H4 (cell line): Measurements from ENCODE around the gene SNAP47. TPM values are rescaled to one million over a fixed set of nuclear protein-coding genes. Genes with fewer than 3 reads are reported as not detected.

Experiments used
- DNase-seq: peaks from one replicate; pipeline ENCODE4 v3.0.0-alpha.2; 2015; ENCODE audit warnings: low spot score
- total RNA-seq: library from RNA; depleted of rRNA; stranded (reverse); fragments of >200 nt; shearing (Covaris generic); gene quantifications from 2 replicates; pipeline ENCODE4 v1.2.3, GENCODE V29; 2014

SNAP47 gene
- total RNA-seq, 1 experiment from 2014 or later = 61.6 TPM

GRCh38 chr1:227748496-227749182, 13.4 kb downstream of the SNAP47 start:
- DNase-seq = no peak

DNA sequence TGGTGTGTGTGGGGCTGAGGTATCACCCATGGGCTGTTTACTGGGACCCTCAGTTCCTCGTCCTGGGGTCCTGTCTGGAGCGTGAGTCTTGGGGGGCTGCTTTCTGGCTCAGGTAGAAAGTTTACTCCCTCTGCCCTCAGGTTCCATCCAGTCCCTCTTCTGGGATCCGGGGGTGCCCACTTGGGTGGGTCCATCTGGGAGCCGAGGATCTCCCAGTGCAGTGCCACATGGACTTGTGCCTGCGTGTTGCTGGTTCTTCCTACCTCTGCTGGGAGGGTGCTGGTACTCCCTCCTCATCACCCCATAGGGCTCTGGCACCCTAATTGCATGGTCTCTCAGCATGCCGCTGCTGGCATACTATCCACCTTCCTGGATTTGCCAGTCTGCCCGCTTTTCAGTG, 14.0 kb downstream of the SNAP47 start:
- no peak for DNase-seq

- DNase-seq = no peak
Measured at GRCh38 chr1:227749916-227750710, 14.9 kb downstream of the SNAP47 start.

GRCh38 chr1:227753999-227754711, 18.9 kb downstream of the SNAP47 start:
- DNase-seq = no peak

DNA sequence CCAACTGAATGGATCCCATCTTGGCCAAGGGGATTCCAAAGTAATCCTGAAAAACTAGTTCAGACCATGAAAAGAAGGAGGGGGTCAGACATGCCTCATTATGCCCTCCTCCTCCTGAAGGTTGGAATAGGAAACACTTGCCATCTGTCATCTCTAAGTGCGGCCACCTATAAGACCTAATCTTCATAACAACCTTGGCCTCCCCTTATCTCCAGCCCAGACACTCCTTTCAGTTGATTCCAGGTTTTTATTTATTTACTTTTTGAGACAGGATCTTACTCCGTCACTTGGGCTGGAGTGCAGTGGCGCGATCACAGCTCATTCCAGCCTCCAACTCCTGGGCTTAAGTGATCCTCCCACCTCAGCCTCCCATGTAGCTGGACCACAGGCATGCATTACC, 19.7 kb downstream of the SNAP47 start:
- DNase-seq = no peak

DNA sequence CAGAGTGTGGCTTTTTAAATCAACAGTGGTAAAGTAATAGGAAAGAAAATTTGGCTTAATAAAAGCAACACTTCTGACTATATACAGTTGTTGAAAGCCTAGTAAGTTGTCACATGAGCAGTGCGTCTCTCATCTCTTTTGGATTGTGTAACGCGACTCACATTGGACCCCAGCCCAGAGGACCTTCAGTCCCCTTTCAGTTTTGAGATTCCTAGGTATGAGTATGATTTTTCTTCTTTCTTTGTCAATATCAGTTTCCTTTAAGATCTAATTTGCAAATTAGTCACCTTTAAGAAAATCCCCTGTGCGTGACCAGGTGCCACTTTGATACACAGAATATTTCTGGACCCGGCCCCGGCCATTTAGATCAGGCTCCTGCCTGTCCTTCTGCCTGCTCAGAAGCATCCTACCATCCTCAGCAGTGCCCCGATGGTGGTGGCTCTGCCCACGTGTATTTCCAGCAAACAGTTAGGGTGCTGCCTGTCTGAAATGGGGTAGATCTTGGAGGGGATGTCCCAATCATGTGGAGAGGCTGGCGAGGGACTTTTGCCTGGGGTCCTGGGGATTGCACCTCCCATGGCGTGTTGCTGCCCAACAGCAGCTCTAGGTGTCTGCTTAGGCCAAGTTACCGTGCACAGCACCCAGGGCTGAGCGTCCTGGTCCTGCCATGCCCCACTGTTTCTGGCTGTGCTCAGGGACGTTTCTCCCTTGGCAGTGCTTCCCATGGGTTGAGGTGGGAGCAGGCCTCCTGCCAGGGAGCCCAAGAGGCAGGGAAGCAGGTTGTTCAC, 21.1 kb downstream of the SNAP47 start:
- DNase-seq = no peak

- no peak for DNase-seq
Measured at GRCh38 chr1:227757781-227758180, 22.5 kb downstream of the SNAP47 start.

DNA sequence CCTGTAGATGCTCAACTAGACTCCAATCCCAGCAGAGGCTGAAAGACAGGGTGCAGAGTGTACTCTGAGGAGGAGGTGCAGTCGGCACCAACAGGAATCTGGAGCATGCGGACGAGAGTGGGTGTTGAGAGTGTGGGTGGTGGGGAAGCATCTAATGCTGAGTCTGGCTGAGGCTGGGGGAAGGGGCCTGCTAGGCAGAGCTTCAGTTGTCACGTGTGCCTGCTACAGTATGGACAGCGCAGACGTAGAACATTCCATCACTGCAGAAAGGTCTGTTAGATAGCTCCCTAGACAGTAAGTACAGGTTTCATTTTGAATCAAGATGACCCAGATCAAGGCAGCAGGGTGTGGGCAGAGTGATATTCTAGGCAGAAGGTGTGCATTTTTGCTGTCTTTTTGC, 23.1 kb downstream of the SNAP47 start:
- no peak for DNase-seq

DNA sequence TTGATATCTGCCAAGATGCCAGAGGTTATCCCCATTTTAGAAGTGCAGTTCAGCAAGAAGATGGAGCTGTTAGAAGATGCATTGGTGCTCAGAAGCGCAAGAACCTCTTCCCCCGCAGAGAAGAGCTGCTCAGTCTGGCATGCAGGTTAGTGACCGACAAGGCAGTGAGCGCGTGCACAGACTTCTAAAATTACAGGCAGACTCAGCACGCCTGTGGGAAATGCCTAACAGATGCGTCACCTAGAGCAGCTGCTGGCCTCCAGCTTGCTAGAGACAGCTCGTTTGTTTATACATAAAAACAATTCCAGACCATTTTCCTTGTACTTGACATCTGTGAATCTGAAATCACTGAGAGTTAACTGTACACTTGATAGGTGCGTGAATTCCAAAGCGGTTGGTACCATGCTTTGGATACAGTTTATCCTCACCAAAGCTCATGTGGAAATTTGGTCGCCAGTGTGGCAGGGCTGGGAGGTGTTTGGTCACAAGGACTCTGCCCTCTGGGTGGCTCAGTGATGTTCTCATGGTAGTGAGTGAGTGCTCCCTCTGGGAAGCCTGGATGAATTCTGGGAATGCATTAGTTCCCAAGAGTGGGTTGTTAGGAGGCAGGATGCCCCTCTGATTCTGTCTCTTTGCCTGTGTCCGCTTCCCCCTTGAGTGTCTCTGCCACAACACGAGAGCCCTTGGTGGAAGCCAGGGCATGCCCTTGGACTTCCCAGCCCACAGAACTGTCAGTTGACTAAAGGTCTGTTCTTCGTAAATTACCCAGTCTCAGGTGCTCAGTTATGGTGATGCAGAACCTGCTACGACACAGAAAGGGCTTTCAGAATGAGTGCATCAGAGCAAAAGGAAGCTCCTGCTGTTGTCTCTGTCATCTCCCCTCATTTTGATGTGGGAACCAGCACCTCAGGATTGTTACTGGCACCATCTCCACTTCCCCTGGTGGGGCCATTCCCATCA, 24.4 kb downstream of the SNAP47 start:
- DNase-seq = peak; percentile 95

- DNase-seq = no peak
Measured at GRCh38 chr1:227760377-227760776, 25.1 kb downstream of the SNAP47 start.

DNA sequence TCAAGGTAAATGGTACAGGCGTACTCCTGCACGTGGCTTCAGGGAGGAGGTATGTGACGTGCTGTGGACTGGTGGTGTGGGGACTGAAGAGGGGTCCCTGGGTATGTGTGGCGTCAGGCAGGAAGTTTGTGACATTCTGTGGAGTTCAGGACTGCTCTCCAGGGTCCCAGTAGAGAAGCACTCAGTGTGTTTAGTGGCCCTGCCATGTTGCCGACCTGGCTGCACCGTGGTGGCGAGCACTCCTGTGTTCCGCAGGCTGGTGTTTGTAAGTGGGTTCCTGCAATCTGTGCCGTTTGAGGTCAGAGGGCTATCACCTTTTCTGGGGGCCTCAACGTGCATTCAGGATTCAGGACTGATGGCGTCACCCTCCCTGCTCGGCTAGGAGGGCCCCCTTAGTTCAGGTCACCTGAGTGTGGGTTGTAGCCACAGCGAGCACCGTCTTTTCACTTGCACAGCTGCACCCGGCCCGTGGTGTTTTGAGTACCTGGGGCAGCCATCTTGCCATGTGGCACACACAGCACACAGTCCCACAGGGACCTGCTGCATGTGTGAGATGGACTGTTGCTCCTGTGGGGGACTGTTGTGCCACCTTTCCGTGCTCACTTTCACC, 26.5 kb downstream of the SNAP47 start:
- DNase-seq = no peak

GRCh38 chr1:227762231-227762911, 27.1 kb downstream of the SNAP47 start:
- DNase-seq = peak; percentile 90

DNA sequence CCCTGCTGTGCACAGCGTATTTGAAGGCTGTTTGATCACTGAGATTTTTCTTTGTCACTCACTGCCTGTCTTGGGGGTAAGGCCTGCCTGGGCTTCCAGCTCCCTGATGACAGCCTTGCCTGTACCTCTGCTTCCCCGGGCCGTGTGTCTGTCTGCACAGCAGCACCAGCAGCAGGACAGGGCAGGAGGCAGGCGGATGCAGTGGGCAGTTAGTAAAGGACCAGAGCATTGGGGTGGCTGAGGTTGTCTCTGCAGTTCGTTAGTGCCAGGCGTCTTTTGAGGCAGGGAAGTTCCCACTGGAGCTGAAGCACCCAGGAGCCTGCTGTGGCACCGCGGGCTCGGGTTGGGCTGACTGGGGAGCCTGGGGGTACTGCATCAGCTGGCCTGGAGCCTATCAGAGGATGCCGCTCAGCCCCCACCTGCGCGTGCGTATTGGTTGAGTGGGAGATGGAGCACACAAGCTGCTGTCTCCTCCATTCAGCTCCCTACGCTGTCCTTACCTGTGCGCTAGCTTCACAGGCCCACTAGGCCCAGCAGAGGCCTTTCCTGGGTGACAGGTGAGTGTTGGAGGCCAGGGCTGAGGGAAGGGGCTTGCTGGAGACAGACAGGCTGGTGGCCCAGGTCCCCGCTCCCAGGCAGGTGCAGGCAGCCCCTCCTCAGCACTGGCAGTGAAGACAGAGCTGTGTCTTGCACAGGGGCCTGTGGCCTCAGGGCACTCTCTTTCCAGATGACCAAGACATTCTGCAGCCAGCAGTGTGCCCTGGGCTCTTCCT, 28.2 kb downstream of the SNAP47 start:
- DNase-seq = no peak

DNA sequence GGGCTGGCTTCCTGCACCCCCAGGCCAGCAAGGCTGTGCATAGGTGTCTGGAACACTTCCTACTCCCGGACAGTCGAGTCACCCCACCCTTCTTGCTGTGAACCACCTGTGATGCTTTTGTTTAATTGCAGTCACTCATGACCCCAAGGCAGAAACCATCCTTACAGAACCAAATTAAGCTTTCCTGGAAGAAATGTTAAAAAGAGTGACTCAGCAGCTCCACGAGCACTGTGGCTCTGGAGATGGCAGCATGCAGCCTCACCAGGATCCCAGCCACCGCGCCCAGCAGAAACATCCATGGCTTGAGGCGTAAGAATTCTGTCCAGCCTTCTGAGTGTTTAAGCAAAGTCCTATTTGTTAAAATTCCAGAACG, 28.8 kb downstream of the SNAP47 start:
- peak; percentile 48 for DNase-seq

DNA sequence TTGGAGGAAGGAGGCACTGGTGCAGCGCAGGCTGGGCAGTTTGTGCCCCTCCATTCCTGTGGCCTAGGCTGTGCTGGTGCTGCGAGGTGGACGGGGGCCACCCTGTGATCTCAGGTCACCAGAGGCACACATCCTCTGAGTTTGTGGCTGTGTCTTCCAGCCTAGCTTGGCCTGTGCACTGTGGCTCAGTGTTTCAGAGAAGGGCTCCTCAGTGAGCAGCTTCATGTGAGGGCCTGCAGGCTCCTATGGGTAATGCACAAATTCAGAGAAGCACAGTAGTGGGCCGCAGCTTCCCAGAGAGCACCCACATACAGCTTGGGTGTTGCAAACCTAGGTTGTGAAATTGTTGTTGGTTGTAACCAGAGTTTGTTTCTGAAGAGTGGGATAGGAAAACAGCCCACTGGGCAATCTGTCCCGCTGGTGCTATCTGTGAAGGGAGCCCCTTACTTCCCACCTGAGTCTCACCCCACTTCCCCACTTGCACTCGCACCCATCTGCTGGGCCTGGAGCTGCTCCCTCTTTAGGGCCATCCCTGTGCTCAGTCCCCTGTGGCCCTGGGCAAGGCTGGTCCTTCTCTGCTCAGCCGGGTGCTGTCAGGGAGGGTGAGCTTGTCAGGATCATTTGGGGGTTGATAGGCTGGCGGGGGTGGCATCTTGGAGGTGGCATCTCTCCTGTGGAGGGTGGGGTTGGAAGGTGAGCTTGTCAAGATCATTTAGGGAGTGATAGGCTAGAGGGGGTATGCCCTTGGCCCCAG, 30.2 kb downstream of the SNAP47 start:
- no peak for DNase-seq

DNA sequence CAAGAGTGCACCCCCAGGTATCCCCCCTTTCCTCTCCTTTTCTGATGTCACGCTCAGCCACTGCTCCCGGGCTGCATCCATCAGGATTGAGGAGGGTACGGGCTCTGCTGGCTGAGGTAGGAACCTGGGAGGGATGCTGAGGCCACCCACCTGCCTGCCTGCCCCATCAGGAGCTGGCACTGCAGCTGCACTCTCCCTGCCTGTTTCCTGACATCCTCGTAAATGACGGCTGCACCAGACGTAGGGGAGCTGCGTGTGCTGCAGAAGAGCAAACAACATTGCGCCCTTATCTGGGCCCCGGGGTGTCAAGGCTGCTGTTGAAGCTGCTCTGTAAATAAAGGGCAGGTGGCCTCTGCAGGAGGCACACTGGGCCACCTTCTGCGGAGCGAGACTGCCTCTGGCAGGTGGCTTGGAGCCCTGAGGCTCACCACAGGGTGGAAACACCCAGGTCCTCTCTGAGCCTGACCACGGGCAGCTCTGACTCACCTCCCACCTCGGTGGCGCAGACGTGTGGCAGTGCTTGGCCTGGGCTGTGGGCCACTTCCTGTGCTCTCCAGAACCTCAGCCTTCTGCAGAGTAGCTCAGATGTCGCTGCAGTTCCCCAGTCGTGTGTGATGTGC, 30.9 kb downstream of the SNAP47 start:
- peak; percentile 83 for DNase-seq

- no peak for DNase-seq
Measured at GRCh38 chr1:227766653-227767277, 31.5 kb downstream of the SNAP47 start.
